Measurements from ENCODE around the gene CCDC47. TPM values are rescaled to one million over a fixed set of nuclear protein-coding genes. Genes with fewer than 3 reads are reported as not detected.

Gene CCDC47
- total RNA-seq, 1 experiment from 2014 or later: 147 TPM

- H3K79me2 ChIP-seq (ENCODE audit: low read length): no peaks in the 10 kb centered on the region
- H3K36me3 ChIP-seq (ENCODE audit: low read depth, low read length): no peaks in the 10 kb centered on the region
- no peak overlapping the region for H2AFZ ChIP-seq (ENCODE audit: low read length)
- DNase-seq (no peak), ATAC-seq (no peak)
- ChIA-PET POLR2A (ENCODE audit: unreplicated experiment) (no interaction called here), CTCF (no interaction called here)
- no peaks in the 10 kb centered on the region for H3K9me2 ChIP-seq (replicated peaks; ENCODE audit: low read length)
- H3K27me3 ChIP-seq (ENCODE audit: low read length): no peaks in the 10 kb centered on the region
- no peaks in the 10 kb centered on the region for H4K20me1 ChIP-seq (ENCODE audit: low read length)
- no peaks in the 10 kb centered on the region for H3K9me3 ChIP-seq (ENCODE audit: low read length)
- H3K4me2 ChIP-seq (ENCODE audit: low read length): no peak overlapping the region
- TF ChIP-seq CTCF (conservative IDR thresholded peaks at IDR 0.05; ENCODE audit: low read depth, low read length) (no peak), EZH2phosphoT487 (IDR thresholded peaks at IDR 0.05; ENCODE audit: borderline replicate concordance, low read length) (no peak), EZH2 (IDR thresholded peaks at IDR 0.05; ENCODE audit: low read length, unreplicated experiment) (no peak)
- H3K4me1 ChIP-seq (ENCODE audit: insufficient read depth, low read length): peaks cover 7% of the 10 kb centered on the region; the same call in 1 of the 2 replicates
- no peak overlapping the region for H3K27ac ChIP-seq (ENCODE audit: low read length)
- no peak overlapping the region for H3K4me3 ChIP-seq (ENCODE audit: low read length)
- intact Hi-C loops (cut with micrococcal nuclease): no loop called here
- H3F3A ChIP-seq (ENCODE audit: low read length, unreplicated experiment): no peaks in the 10 kb centered on the region
- no TSS peak for BruUV-seq (replicated peaks)
- H3K9ac ChIP-seq (ENCODE audit: low read length): no peak overlapping the region
Measured at GRCh38 chr17:63703556-63704258, 69.7 kb downstream of the CCDC47 start.

GRCh38 chr17:63703029-63703428 lies 70.4 kb downstream of the CCDC47 start:
- ChIA-PET CTCF (no interaction called here), POLR2A (ENCODE audit: unreplicated experiment) (no interaction called here)
- Histone ChIP-seq H3K9ac (ENCODE audit: low read length) (no peak overlapping the region), H3K4me2 (ENCODE audit: low read length) (no peak overlapping the region), H3K27me3 (ENCODE audit: low read length) (no peaks in the 10 kb centered on the region), H3K36me3 (ENCODE audit: low read depth, low read length) (no peaks in the 10 kb centered on the region), H4K20me1 (ENCODE audit: low read length) (no peaks in the 10 kb centered on the region), H3K27ac (ENCODE audit: low read length) (no peak overlapping the region), H2AFZ (ENCODE audit: low read length) (no peak overlapping the region), H3K4me1 (ENCODE audit: insufficient read depth, low read length) (peaks cover 7% of the 10 kb centered on the region; the same call in 1 of the 2 replicates), H3K4me3 (ENCODE audit: low read length) (no peak overlapping the region), H3K9me2 (replicated peaks; ENCODE audit: low read length) (no peaks in the 10 kb centered on the region), H3K79me2 (ENCODE audit: low read length) (no peaks in the 10 kb centered on the region), H3F3A (ENCODE audit: low read length, unreplicated experiment) (no peaks in the 10 kb centered on the region), H3K9me3 (ENCODE audit: low read length) (no peaks in the 10 kb centered on the region)
- ATAC-seq (no peak), DNase-seq (no peak)
- TSS peak; percentile 32 for BruUV-seq (replicated peaks)
- TF ChIP-seq EZH2 (IDR thresholded peaks at IDR 0.05; ENCODE audit: low read length, unreplicated experiment): no peak
- no peak for TF ChIP-seq CTCF (conservative IDR thresholded peaks at IDR 0.05; ENCODE audit: low read depth, low read length)
- TF ChIP-seq EZH2phosphoT487 (IDR thresholded peaks at IDR 0.05; ENCODE audit: borderline replicate concordance, low read length): no peak
- intact Hi-C loops (cut with micrococcal nuclease): no loop called here

- no peak for TF ChIP-seq CTCF (conservative IDR thresholded peaks at IDR 0.05; ENCODE audit: low read depth, low read length)
- no peak for TF ChIP-seq EZH2 (IDR thresholded peaks at IDR 0.05; ENCODE audit: low read length, unreplicated experiment)
- no peak for TF ChIP-seq EZH2phosphoT487 (IDR thresholded peaks at IDR 0.05; ENCODE audit: borderline replicate concordance, low read length)
- Histone ChIP-seq H2AFZ (ENCODE audit: low read length) (no peak overlapping the region), H4K20me1 (ENCODE audit: low read length) (no peaks in the 10 kb centered on the region), H3K27ac (ENCODE audit: low read length) (no peak overlapping the region), H3K9me3 (ENCODE audit: low read length) (no peaks in the 10 kb centered on the region), H3K27me3 (ENCODE audit: low read length) (no peaks in the 10 kb centered on the region), H3K4me1 (ENCODE audit: insufficient read depth, low read length) (peaks cover 7% of the 10 kb centered on the region; the same call in 1 of the 2 replicates), H3K4me3 (ENCODE audit: low read length) (no peak overlapping the region), H3K79me2 (ENCODE audit: low read length) (no peaks in the 10 kb centered on the region), H3K9ac (ENCODE audit: low read length) (no peak overlapping the region), H3K9me2 (replicated peaks; ENCODE audit: low read length) (no peaks in the 10 kb centered on the region), H3K4me2 (ENCODE audit: low read length) (no peak overlapping the region), H3F3A (ENCODE audit: low read length, unreplicated experiment) (no peaks in the 10 kb centered on the region), H3K36me3 (ENCODE audit: low read depth, low read length) (no peaks in the 10 kb centered on the region)
- no TSS peak for BruUV-seq (replicated peaks)
- intact Hi-C loops (cut with micrococcal nuclease): no loop called here
- no peak for ATAC-seq
- ChIA-PET POLR2A (ENCODE audit: unreplicated experiment) (interaction anchor here (0.6 kb wide), 1 partner anchor 101 kb away, joined by 7 read pairs; no protein-coding TSS in a partner anchor), CTCF (no interaction called here)
- no peak for DNase-seq
Measured at GRCh38 chr17:63702721-63703015, 70.7 kb downstream of the CCDC47 start.
